Measurements from ENCODE around the gene UBE2QL1. TPM values are rescaled to one million over a fixed set of nuclear protein-coding genes. Genes with fewer than 3 reads are reported as not detected.

The UBE2QL1 gene
- total RNA-seq, 3 donors from 2014 or later: 0.44 to 1.8 (median 1.6) TPM

- no peaks in the 10 kb centered on the region for H3K9me3 ChIP-seq
These were observed 6.0 kb downstream of the UBE2QL1 start for GRCh38 chr5:6454628-6455053.

GRCh38 chr5:6455571-6456200 is 7.0 kb downstream of the UBE2QL1 start:
- no peaks in the 10 kb centered on the region for H3K36me3 ChIP-seq
- no peak overlapping the region for H3K4me3 ChIP-seq
- no peak overlapping the region for H3K27ac ChIP-seq
- no peak for DNase-seq (ENCODE audit: low spot score in 2 of 2)
- H3K9me3 ChIP-seq: no peaks in the 10 kb centered on the region
- no peak for TF ChIP-seq POLR2A (IDR thresholded peaks at IDR 0.05)
- no peak for TF ChIP-seq CTCF (IDR thresholded peaks at IDR 0.05)
- TF ChIP-seq POLR2AphosphoS5 (IDR thresholded peaks at IDR 0.05): no peak
- intact Hi-C loops (cut with DNase I; ENCODE audit: low total_unique reads): no loop called here
- H3K27me3 ChIP-seq: peaks cover 0 to 4% of the 10 kb centered on the region in 2 donors
- no peaks in the 10 kb centered on the region for H3K4me1 ChIP-seq

More at GRCh38 chr5:6454628-6455053, 6.0 kb downstream of the UBE2QL1 start:
- DNase-seq (ENCODE audit: low spot score in 2 of 2): no peak
- intact Hi-C loops (cut with DNase I; ENCODE audit: low total_unique reads): no loop called here
- H3K36me3 ChIP-seq: no peaks in the 10 kb centered on the region
- no peak overlapping the region for H3K27ac ChIP-seq
- H3K27me3 ChIP-seq: peaks cover 0 to 13% of the 10 kb centered on the region in 2 donors
- no peaks in the 10 kb centered on the region for H3K4me1 ChIP-seq
- TF ChIP-seq POLR2A (IDR thresholded peaks at IDR 0.05) (no peak), POLR2AphosphoS5 (IDR thresholded peaks at IDR 0.05) (no peak), CTCF (IDR thresholded peaks at IDR 0.05) (no peak)
- no peak overlapping the region for H3K4me3 ChIP-seq

- H3K9me3 ChIP-seq: no peaks in the 10 kb centered on the region
- H3K36me3 ChIP-seq: no peaks in the 10 kb centered on the region
- no peaks in the 10 kb centered on the region for H3K4me1 ChIP-seq
- no peak for DNase-seq (ENCODE audit: low spot score in 2 of 2)
- no peak overlapping the region for H3K27ac ChIP-seq
- intact Hi-C loops (cut with DNase I; ENCODE audit: low total_unique reads): no loop called here
- H3K4me3 ChIP-seq: no peak overlapping the region
- H3K27me3 ChIP-seq: peaks cover 0 to 4% of the 10 kb centered on the region in 2 donors
- TF ChIP-seq POLR2AphosphoS5 (IDR thresholded peaks at IDR 0.05) (no peak), CTCF (IDR thresholded peaks at IDR 0.05) (no peak), POLR2A (IDR thresholded peaks at IDR 0.05) (no peak)
These were observed 8.2 kb downstream of the UBE2QL1 start for GRCh38 chr5:6456766-6457370.

- H3K9me3 ChIP-seq: no peaks in the 10 kb centered on the region
- H3K36me3 ChIP-seq: no peaks in the 10 kb centered on the region
- no peak overlapping the region for H3K27ac ChIP-seq
- DNase-seq (ENCODE audit: low spot score in 2 of 2): no peak
- intact Hi-C loops (cut with DNase I; ENCODE audit: low total_unique reads): no loop called here
- TF ChIP-seq POLR2AphosphoS5 (IDR thresholded peaks at IDR 0.05): no peak
- TF ChIP-seq CTCF (IDR thresholded peaks at IDR 0.05): no peak
- no peak for TF ChIP-seq POLR2A (IDR thresholded peaks at IDR 0.05)
- peaks cover 0 to 4% of the 10 kb centered on the region in 2 donors for H3K27me3 ChIP-seq
- H3K4me1 ChIP-seq: no peaks in the 10 kb centered on the region
- no peak overlapping the region for H3K4me3 ChIP-seq
These were observed 8.9 kb downstream of the UBE2QL1 start for GRCh38 chr5:6457592-6457991.

- Histone ChIP-seq H3K4me1 (no peaks in the 10 kb centered on the region), H3K36me3 (no peaks in the 10 kb centered on the region), H3K27me3 (no peaks in the 10 kb centered on the region), H3K9me3 (no peaks in the 10 kb centered on the region), H3K4me3 (no peak overlapping the region), H3K27ac (no peak overlapping the region)
- TF ChIP-seq POLR2A (IDR thresholded peaks at IDR 0.05): no peak
- TF ChIP-seq POLR2AphosphoS5 (IDR thresholded peaks at IDR 0.05): no peak
- no peak for TF ChIP-seq CTCF (IDR thresholded peaks at IDR 0.05)
- DNase-seq (ENCODE audit: low spot score in 2 of 2): no peak
- intact Hi-C loops (cut with DNase I; ENCODE audit: low total_unique reads): no loop called here
These were observed 10.2 kb downstream of the UBE2QL1 start for GRCh38 chr5:6458833-6459232.
